ENCODE data around the gene PRTN3.
"Not testable (repeated sequence)": the region's sequence is repeated elsewhere in the genome, so short reads cannot be mapped to it uniquely, and the experiment has no call there.

Gene PRTN3

GRCh38 chr19:867855-868457, 27.2 kb downstream of the PRTN3 start:
- no peak for DNase-seq

- DNase-seq: no peak
Measured at GRCh38 chr19:868458-869244, 27.9 kb downstream of the PRTN3 start.

- DNase-seq: peak; percentile 54 to 71 (median 59)
Measured at GRCh38 chr19:869245-870177, 28.7 kb downstream of the PRTN3 start.

- no peak for DNase-seq
Measured at GRCh38 chr19:870314-870713, 29.5 kb downstream of the PRTN3 start.

GRCh38 chr19:870963-871401, 30.2 kb downstream of the PRTN3 start:
- no peak for DNase-seq

- DNase-seq: no peak
Measured at GRCh38 chr19:871446-872265, 30.9 kb downstream of the PRTN3 start.

- DNase-seq: peak; percentile 63 to 81 (median 70)
Measured at GRCh38 chr19:872266-872951, 31.6 kb downstream of the PRTN3 start.

GRCh38 chr19:873084-873483, 32.3 kb downstream of the PRTN3 start:
- peak; percentile 39 to 65 (median 51) for DNase-seq

- DNase-seq: no peak
Measured at GRCh38 chr19:873561-874041, 32.8 kb downstream of the PRTN3 start.

GRCh38 chr19:875265-875879, 34.6 kb downstream of the PRTN3 start:
- DNase-seq: no peak

- DNase-seq: no peak
Measured at GRCh38 chr19:876089-876488, 35.3 kb downstream of the PRTN3 start.

- DNase-seq: no peak
Measured at GRCh38 chr19:876780-877314, 36.0 kb downstream of the PRTN3 start.

- DNase-seq: not testable (repeated sequence)
Measured at GRCh38 chr19:877992-878660, 37.3 kb downstream of the PRTN3 start.

- not testable (repeated sequence) for DNase-seq
Measured at GRCh38 chr19:878751-879561, 38.2 kb downstream of the PRTN3 start.

GRCh38 chr19:879711-880438, 39.1 kb downstream of the PRTN3 start:
- no peak for DNase-seq

GRCh38 chr19:881385-882071, 40.7 kb downstream of the PRTN3 start:
- no peak for DNase-seq

GRCh38 chr19:882871-883497, 42.2 kb downstream of the PRTN3 start:
- no peak for DNase-seq

Data from suppressor macrophage treated with lipopolysaccharide for 1 hour (primary cell).